Fibroblast of the conjunctiva (primary cell): ENCODE data around the gene RAET1G.
A peak's percentile ranks its signal among the peaks of the same experiment; 100 is the strongest.
"Not testable (repeated sequence)": the region's sequence is repeated elsewhere in the genome, so short reads cannot be mapped to it uniquely, and the experiment has no call there.

ENCODE experiments used
- DNase-seq: peaks from one replicate; pipeline ENCODE4 v3.0.0-alpha.2; 2010; ENCODE audit warnings: low read depth

The RAET1G gene

GRCh38 chr6:149897015-149897697 is 25.8 kb downstream of the RAET1G start:
- DNase-seq, result peak; percentile 90

- DNase-seq, result no peak
Observed at GRCh38 chr6:149896491-149896890, 26.4 kb downstream of the RAET1G start.

GRCh38 chr6:149895833-149896271 is 27.1 kb downstream of the RAET1G start:
- no peak for DNase-seq

- peak; percentile 81 for DNase-seq
Observed at GRCh38 chr6:149895048-149895590, 27.8 kb downstream of the RAET1G start.

- not testable (repeated sequence) for DNase-seq
Observed at GRCh38 chr6:149891864-149892263, 31.1 kb downstream of the RAET1G start.

GRCh38 chr6:149891259-149891658 is 31.7 kb downstream of the RAET1G start:
- no peak for DNase-seq

- DNase-seq, result no peak
Observed at GRCh38 chr6:149890629-149891045, 32.3 kb downstream of the RAET1G start.

- DNase-seq, result no peak
Observed at GRCh38 chr6:149889326-149889725, 33.6 kb downstream of the RAET1G start.

GRCh38 chr6:149888659-149889058 is 34.3 kb downstream of the RAET1G start:
- DNase-seq, result no peak

GRCh38 chr6:149888093-149888492 is 34.8 kb downstream of the RAET1G start:
- no peak for DNase-seq

- peak; percentile 45 for DNase-seq
Observed at GRCh38 chr6:149887343-149887742, 35.6 kb downstream of the RAET1G start.

GRCh38 chr6:149885888-149886287 is 37.0 kb downstream of the RAET1G start:
- no peak for DNase-seq

- no peak for DNase-seq
Observed at GRCh38 chr6:149884617-149885016, 38.3 kb downstream of the RAET1G start.

- no peak for DNase-seq
Observed at GRCh38 chr6:149884215-149884614, 38.7 kb downstream of the RAET1G start.

GRCh38 chr6:149881860-149882259 is 41.1 kb downstream of the RAET1G start:
- no peak for DNase-seq

- DNase-seq, result no peak
Observed at GRCh38 chr6:149881066-149881766, 41.7 kb downstream of the RAET1G start.

- DNase-seq, result no peak
Observed at GRCh38 chr6:149877659-149878058, 45.3 kb downstream of the RAET1G start.

GRCh38 chr6:149876241-149876933 is 46.5 kb downstream of the RAET1G start:
- no peak for DNase-seq

GRCh38 chr6:149872233-149872632 is 50.7 kb downstream of the RAET1G start:
- DNase-seq, result no peak

- no peak for DNase-seq
Observed at GRCh38 chr6:149871182-149871581, 51.7 kb downstream of the RAET1G start.

GRCh38 chr6:149869275-149869892 is 53.5 kb downstream of the RAET1G start:
- DNase-seq, result no peak
